ENCODE results near the gene MAML1. TPM values are rescaled to one million over a fixed set of nuclear protein-coding genes. Genes with fewer than 3 reads are reported as not detected.
"Not testable (repeated sequence)": the region's sequence is repeated elsewhere in the genome, so short reads cannot be mapped to it uniquely, and the experiment has no call there.

The MAML1 gene
- total RNA-seq, 1 donor from 2014 or later, result 11.8 TPM

- DNase-seq (ENCODE audit: low spot score), result no peak
Observed at GRCh38 chr5:179767496-179768100, 35.0 kb downstream of the MAML1 start.

GRCh38 chr5:179768326-179769085, 35.9 kb downstream of the MAML1 start:
- no peak for DNase-seq (ENCODE audit: low spot score)

- no peak for DNase-seq (ENCODE audit: low spot score)
Observed at GRCh38 chr5:179769271-179769670, 36.6 kb downstream of the MAML1 start.

- DNase-seq (ENCODE audit: low spot score), result no peak
Observed at GRCh38 chr5:179769796-179770195, 37.2 kb downstream of the MAML1 start.

- no peak for DNase-seq (ENCODE audit: low spot score)
Observed at GRCh38 chr5:179771311-179771895, 38.8 kb downstream of the MAML1 start.

- no peak for DNase-seq (ENCODE audit: low spot score)
Observed at GRCh38 chr5:179772351-179772750, 39.7 kb downstream of the MAML1 start.

GRCh38 chr5:179773686-179774040, 41.0 kb downstream of the MAML1 start:
- DNase-seq (ENCODE audit: low spot score), result no peak

- no peak for DNase-seq (ENCODE audit: low spot score)
Observed at GRCh38 chr5:179774442-179774841, 41.8 kb downstream of the MAML1 start.

GRCh38 chr5:179776411-179776938, 43.9 kb downstream of the MAML1 start:
- no peak for DNase-seq (ENCODE audit: low spot score)

GRCh38 chr5:179777456-179777855, 44.8 kb downstream of the MAML1 start:
- DNase-seq (ENCODE audit: low spot score), result no peak

- DNase-seq (ENCODE audit: low spot score), result no peak
Observed at GRCh38 chr5:179777909-179778308, 45.3 kb downstream of the MAML1 start.

GRCh38 chr5:179778591-179778990, 46.0 kb downstream of the MAML1 start:
- no peak for DNase-seq (ENCODE audit: low spot score)

GRCh38 chr5:179779826-179780225, 47.2 kb downstream of the MAML1 start:
- no peak for DNase-seq (ENCODE audit: low spot score)

- DNase-seq (ENCODE audit: low spot score), result peak; percentile 70
Observed at GRCh38 chr5:179780362-179780761, 47.7 kb downstream of the MAML1 start.

- no peak for DNase-seq (ENCODE audit: low spot score)
Observed at GRCh38 chr5:179781846-179782245, 49.2 kb downstream of the MAML1 start.

- no peak for DNase-seq (ENCODE audit: low spot score)
Observed at GRCh38 chr5:179783128-179783527, 50.5 kb downstream of the MAML1 start.

GRCh38 chr5:179786861-179787260, 54.2 kb downstream of the MAML1 start:
- DNase-seq (ENCODE audit: low spot score), result no peak

GRCh38 chr5:179788193-179788854, 55.7 kb downstream of the MAML1 start:
- DNase-seq (ENCODE audit: low spot score), result no peak

- not testable (repeated sequence) for DNase-seq (ENCODE audit: low spot score)
Observed at GRCh38 chr5:179789278-179789677, 56.7 kb downstream of the MAML1 start.

- peak; percentile 42 for DNase-seq (ENCODE audit: low spot score)
Observed at GRCh38 chr5:179791881-179792611, 59.4 kb downstream of the MAML1 start.
